AG10803 (cell line): ENCODE data around the gene FAM107B.

ENCODE experiments used
- DNase-seq: peaks from one replicate; pipeline ENCODE4 v3.0.0; 2010; ENCODE audit warnings: low read depth
- H3K4me3 ChIP-seq: 2 replicates; pipeline ENCODE4 v1.5.1; 2011; ENCODE audit warnings: mild to moderate bottlenecking, low read length, control low read depth
- TF ChIP-seq, protein P1 (sequence below): conservative IDR thresholded peaks from 2 replicates; pipeline ENCODE4 v1.5.1; 2011; ENCODE audit warnings: mild to moderate bottlenecking, low read length, control low read depth, inconsistent platforms

The FAM107B gene

DNA sequence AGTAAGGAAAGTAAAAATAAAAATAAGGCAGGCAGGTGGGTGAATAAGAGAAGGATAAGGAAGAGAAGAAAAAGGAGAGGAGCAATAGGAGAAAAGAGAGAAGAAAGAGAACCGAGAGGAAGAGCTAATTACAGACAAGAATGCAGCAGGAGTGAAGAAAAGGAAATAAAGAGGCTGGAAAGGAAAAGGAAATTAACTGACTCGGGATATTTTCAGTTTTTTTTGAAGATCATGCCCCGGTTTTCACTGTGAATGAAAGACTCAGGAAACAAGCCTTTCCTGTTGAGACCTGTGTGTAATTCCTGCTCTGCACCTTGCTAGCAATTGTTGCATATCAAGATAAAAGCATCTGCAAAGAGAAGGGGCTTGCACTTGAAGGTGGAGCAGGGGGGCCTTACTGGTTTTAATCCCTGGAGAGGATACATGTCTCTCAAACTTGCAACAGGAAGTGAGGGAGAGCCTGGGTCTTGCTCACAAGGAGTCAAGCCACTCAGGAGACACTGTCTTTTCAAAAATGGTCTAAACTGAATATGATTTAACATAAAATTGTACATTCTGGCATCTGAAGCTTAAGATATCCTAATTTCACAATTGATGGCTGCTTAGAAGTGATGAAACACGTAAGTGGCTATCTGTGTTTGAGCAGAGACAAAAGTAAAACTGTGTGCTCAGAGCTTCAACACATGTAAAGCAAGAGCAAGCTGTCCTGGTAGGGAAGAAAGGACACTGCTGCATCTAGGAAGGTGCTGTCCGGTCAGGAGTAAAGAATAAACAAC is 157.6 kb downstream of the FAM107B start:
- TF ChIP-seq, protein P1, sequence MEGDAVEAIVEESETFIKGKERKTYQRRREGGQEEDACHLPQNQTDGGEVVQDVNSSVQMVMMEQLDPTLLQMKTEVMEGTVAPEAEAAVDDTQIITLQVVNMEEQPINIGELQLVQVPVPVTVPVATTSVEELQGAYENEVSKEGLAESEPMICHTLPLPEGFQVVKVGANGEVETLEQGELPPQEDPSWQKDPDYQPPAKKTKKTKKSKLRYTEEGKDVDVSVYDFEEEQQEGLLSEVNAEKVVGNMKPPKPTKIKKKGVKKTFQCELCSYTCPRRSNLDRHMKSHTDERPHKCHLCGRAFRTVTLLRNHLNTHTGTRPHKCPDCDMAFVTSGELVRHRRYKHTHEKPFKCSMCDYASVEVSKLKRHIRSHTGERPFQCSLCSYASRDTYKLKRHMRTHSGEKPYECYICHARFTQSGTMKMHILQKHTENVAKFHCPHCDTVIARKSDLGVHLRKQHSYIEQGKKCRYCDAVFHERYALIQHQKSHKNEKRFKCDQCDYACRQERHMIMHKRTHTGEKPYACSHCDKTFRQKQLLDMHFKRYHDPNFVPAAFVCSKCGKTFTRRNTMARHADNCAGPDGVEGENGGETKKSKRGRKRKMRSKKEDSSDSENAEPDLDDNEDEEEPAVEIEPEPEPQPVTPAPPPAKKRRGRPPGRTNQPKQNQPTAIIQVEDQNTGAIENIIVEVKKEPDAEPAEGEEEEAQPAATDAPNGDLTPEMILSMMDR = no peak
- H3K4me3 ChIP-seq = no peak overlapping the region
- no peak for DNase-seq

DNA sequence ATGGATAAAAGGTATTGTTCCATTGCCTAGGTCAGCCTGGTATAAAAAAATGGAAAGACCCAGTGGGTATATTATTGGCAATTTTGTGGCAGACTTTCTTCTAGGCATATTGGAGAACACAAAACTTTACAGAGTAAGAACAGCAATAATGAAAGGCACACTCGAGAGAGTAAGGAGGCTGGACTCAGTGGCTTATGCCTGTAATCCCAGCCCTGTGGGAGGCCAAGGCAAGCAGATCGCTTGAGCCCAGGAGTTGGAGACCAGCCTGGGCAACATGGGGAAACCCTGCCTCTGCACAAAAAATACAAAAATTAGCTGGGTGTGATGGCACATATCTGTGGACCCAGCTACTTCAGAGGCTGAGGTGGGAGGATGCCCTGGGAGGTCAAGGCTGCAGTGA is 158.2 kb downstream of the FAM107B start:
- TF ChIP-seq, protein P1 = no peak

DNA sequence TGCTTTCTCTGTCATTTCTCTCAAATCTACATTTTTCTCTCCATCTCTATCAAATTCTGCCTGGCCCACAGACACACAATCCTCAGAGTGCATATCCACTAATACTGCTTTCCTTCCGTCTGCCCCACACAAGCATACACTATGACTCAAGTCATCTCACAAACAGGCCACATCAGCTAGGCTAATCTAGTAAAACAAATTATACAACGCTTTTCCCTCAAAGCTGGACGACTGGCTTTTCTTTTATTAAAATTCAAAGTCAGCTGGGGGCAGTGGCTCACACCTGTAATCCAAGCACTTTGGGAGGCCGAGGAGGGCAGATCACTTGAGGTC is 161.1 kb downstream of the FAM107B start:
- TF ChIP-seq, protein P1 = no peak
- no peak overlapping the region for H3K4me3 ChIP-seq
- no peak for DNase-seq

More for the DNA sequence above, 158.2 kb downstream of the FAM107B start:
- no peak overlapping the region for H3K4me3 ChIP-seq
- no peak for DNase-seq

DNA sequence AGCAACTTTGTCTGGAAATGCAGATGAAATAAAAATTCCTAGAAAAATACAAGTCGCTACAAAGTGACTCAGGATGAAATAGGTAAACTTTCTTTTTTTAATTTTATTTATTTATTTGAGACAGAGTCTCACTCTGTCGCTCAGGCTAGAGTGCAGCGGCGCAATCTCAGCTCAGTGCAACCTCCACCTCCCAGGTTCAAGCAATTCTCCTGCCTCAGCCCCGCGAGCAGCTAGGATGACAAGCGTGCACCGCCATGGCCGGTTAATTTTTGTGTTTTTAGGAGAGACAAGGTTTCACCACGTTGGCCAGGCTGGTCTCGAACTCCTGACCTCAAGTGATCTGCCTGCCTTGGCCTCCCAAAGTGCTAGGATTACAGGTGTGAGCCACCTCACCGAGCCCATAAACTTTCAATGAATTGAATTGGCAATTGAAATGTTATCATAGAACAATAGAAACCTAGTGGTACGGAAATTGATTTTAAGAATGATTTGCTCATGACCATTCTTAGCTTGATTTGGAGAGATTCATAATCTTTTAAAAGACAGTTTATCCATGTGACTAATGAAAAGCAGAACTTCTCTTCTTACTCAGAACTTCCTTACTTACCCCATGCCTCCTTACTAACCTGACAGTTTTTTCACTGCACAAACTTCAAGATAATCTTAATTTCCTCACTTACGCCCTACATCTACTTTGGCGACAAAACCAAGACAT is 161.7 kb downstream of the FAM107B start:
- TF ChIP-seq, protein P1 = no peak
- DNase-seq = no peak
- no peak overlapping the region for H3K4me3 ChIP-seq

DNA sequence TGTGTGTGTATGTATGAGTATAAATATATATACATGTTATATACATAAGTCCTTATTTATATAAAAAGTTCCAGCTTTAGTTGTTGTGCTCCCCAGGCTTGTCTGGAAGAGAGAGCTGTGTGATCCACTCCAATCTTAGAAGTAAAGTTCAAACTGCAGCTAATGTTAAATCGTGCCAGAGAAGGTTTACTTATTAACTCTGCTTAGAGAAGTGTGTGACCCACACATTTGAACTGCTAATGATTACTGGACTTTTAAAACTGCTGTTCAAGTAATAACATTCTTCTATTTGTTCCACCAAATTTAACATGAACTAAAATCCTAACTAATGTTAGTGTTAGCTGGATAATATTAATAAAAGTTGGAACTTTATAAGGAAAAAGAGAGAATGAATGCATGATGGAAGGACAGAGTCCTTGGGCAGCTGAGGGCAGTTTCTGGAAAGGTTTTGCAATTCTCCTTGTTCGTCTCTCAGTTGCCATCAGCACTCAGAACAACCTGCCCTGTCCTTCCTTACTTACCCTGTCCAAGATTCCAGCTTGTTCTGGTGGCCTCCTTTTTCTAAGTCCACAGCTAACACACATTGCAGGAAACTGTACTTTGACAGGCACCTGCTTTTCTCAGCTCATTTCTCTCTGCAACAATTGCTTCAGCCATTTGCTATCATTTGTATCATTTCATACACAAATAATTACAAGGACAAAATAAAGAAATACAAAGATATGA is 162.6 kb downstream of the FAM107B start:
- DNase-seq = no peak
- no peak overlapping the region for H3K4me3 ChIP-seq
- TF ChIP-seq, protein P1 = no peak

DNA sequence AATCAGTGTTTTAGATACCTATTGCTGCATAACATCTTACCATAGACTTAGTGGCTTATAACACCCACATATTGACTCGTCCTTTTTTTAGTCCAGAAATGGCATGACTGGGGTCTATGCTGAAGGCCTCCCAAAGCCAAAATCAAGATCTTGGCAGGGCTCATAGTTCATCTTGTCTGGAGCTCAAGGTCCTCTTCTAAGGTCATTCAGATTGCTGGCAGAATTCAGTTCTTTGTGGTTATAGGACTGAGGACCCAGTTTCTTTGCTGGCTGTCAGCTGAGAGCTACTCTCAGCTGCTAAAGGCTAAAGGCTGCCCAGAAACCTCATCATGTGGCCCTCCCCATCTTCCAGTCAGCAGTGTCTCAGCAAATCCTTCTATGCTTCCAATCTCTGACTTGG is 165.5 kb downstream of the FAM107B start:
- no peak for DNase-seq
- no peak overlapping the region for H3K4me3 ChIP-seq
- TF ChIP-seq, protein P1 = no peak
